T follicular helper cell (primary cell): ENCODE measurements around the gene KCNMA1.

Experiments
- DNase-seq: peaks from one replicate; pipeline ENCODE4 v3.0.0-alpha.2; 2020; ENCODE audit warnings: low read depth

The KCNMA1 gene

DNA sequence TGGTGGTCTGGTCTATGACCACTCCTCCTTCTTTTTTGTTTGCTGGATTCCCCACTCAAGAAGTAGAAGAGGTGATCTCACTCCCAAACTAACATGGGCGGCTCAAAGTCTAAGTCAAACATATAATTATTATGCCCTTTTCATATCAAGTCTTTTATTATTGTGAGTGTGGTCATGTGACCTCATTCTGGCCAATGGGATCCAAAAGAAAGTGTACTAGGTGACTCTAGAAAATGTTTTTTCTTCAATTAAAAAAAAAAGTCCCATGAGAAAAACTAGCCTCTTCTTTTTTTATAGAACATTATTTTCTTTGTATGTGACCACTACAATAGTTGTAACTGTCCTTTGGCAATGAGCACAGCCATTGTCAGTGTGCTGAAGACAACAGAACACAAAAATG, 772.7 kb downstream of the KCNMA1 start:
- DNase-seq: no peak

DNA sequence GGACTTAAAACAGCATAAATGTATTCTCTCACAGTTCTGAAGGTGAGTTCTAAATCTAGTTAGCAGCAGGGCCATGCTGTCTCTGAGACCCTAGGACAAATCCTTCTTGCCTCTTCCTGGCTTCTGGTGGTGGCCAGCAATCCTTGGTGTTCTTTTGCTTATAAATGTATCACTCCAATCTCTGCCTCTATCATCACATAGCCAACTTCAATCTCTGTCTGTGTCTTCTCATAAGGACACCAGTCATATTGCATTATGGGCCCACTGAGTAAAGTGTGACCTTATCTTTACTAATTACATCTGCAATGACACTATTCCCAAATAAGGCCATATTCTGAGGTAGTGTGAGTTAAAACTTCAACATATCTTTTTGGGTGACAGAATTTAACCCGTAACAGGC, 778.9 kb downstream of the KCNMA1 start:
- DNase-seq: no peak

DNA sequence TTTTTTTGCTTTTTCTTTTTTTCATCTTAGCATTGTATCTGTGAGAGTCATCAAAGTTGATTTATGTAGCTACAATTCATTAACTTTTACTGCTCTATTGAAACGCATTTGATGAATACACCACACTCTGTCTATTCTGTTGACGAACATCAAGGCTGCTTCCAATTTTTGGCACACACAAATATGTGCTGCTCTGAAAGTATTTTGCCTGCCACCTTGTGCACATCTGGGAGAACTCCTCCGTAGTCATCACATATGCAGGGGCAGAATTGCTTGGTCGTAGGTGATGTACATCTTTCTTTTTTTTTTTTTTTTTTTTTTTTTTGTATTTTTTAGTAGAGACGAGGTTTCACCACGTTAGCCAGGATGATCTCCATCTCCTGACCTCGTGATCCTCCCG, 796.8 kb downstream of the KCNMA1 start:
- DNase-seq: no peak

DNA sequence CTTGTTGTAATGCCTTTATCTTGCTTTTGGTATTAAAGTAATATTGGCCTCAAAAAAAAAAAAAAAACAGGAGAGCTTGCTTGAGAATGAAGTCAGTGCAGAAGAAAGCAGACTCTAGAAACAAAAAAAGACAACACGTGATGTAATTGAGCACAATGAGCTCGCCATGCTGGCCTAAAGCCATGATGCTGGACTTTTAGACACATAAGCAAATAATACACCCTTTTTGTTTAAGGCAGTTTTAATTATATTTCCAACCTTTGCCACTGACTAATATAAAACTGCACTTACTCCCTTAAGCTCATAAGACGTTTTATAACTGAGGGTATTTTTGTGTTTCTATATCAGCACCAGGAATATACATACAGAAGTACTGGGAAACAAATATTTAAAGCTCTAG, 798.3 kb downstream of the KCNMA1 start:
- no peak for DNase-seq

DNA sequence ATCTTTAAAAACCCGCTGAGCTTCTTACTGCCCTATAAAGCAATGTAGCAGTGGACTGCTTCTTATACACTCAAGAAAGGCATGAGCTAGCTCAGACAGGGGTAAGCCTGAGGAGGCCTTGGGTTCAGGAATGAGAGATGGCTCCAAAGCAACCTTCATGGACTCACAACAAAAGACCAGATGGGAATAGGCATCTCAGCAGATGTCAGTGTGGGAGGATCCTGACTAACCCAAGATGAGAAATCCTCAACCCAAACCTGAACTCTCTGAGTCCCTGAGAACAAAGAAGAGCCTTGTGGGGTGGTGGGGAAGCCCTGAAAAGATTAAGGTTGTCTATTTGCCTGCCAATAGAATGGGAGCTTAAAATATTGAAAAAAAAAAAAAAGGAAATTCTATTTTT, 807.4 kb downstream of the KCNMA1 start:
- no peak for DNase-seq

DNA sequence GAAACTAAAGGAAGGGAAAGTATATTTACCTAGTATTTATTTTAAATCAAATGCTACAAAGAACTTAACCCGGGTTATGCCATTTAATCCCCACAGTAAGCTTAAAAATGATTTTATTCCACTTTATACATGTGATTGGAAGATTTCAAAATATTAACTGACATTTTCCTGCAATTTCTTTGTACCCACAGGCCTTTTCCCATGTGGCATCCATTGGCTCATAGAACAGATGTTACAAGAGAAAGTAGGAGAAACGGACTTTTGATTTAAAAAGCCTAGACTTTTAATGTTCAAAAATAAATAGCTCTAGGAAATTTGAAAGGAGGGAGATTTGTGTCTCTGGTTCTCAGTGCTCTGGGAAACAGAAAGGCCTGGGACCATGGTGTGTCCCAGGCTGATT, 807.9 kb downstream of the KCNMA1 start:
- DNase-seq: no peak
